Activated T-cell treated with anti-CD3 and anti-CD28 coated beads for 4 hours (primary cell): ENCODE results near the gene MAD2L1BP.

Experiments
- DNase-seq: peaks from one replicate; pipeline ENCODE4 v3.0.0-alpha.2; 2020

The MAD2L1BP gene

GRCh38 chr6:43667245-43668150 lies 31.9 kb downstream of the MAD2L1BP start:
- DNase-seq: peak; percentile 82

- peak; percentile 14 for DNase-seq
Measured at GRCh38 chr6:43668151-43669028, 32.8 kb downstream of the MAD2L1BP start.

- DNase-seq: no peak
Measured at GRCh38 chr6:43669050-43669921, 33.6 kb downstream of the MAD2L1BP start.

GRCh38 chr6:43669922-43670622 lies 34.4 kb downstream of the MAD2L1BP start:
- no peak for DNase-seq

GRCh38 chr6:43670623-43670986 lies 35.0 kb downstream of the MAD2L1BP start:
- no peak for DNase-seq

- DNase-seq: no peak
Measured at GRCh38 chr6:43671011-43671800, 35.6 kb downstream of the MAD2L1BP start.

- no peak for DNase-seq
Measured at GRCh38 chr6:43671801-43672690, 36.4 kb downstream of the MAD2L1BP start.

GRCh38 chr6:43673444-43674084 lies 37.9 kb downstream of the MAD2L1BP start:
- no peak for DNase-seq

GRCh38 chr6:43674291-43674690 lies 38.7 kb downstream of the MAD2L1BP start:
- no peak for DNase-seq

- DNase-seq: no peak
Measured at GRCh38 chr6:43674921-43675320, 39.3 kb downstream of the MAD2L1BP start.

- DNase-seq: no peak
Measured at GRCh38 chr6:43676962-43677606, 41.4 kb downstream of the MAD2L1BP start.

- no peak for DNase-seq
Measured at GRCh38 chr6:43677759-43678158, 42.1 kb downstream of the MAD2L1BP start.

GRCh38 chr6:43678341-43678740 lies 42.7 kb downstream of the MAD2L1BP start:
- no peak for DNase-seq

- DNase-seq: no peak
Measured at GRCh38 chr6:43679057-43679456, 43.4 kb downstream of the MAD2L1BP start.

GRCh38 chr6:43680308-43681200 lies 44.9 kb downstream of the MAD2L1BP start:
- no peak for DNase-seq

- no peak for DNase-seq
Measured at GRCh38 chr6:43681303-43681702, 45.7 kb downstream of the MAD2L1BP start.

- no peak for DNase-seq
Measured at GRCh38 chr6:43682724-43683429, 47.2 kb downstream of the MAD2L1BP start.
